WTC11 (cell line): Measurements from ENCODE around the gene VEGFC.

Experiments
- CREB1 ChIP-seq: sonication (generic); formaldehyde crosslinking; IDR thresholded peaks from 2 replicates; pipeline ENCODE4 v1.8.0; 2023; ENCODE audit warnings: mild to moderate bottlenecking, missing genetic modification reagents
- ESRRA ChIP-seq: sonication (generic); formaldehyde crosslinking; IDR thresholded peaks from 2 replicates; pipeline ENCODE4 v1.8.1; 2022; ENCODE audit warnings: mild to moderate bottlenecking, missing genetic modification reagents, borderline replicate concordance
- FOXP1 ChIP-seq: sonication (generic); formaldehyde crosslinking; IDR thresholded peaks from 2 replicates; pipeline ENCODE4 v1.8.0; 2022; ENCODE audit warnings: missing genetic modification reagents, mild to moderate bottlenecking, moderate library complexity, borderline replicate concordance
- GABPB1 ChIP-seq: sonication (generic); formaldehyde crosslinking; IDR thresholded peaks from 2 replicates; pipeline ENCODE4 v1.8.1; 2023; ENCODE audit warnings: mild to moderate bottlenecking, missing genetic modification reagents
- JUN ChIP-seq: sonication (generic); formaldehyde crosslinking; IDR thresholded peaks from 2 replicates; pipeline ENCODE4 v1.8.0; 2023; ENCODE audit warnings: mild to moderate bottlenecking, missing genetic modification reagents
- KAT7 ChIP-seq: sonication (generic); formaldehyde crosslinking; IDR thresholded peaks from 2 replicates; pipeline ENCODE4 v1.8.1; 2023; ENCODE audit warnings: missing genetic modification reagents, mild to moderate bottlenecking, borderline replicate concordance
- MYBL2 ChIP-seq: sonication (generic); formaldehyde crosslinking; IDR thresholded peaks from 2 replicates; pipeline ENCODE4 v1.8.1; 2023; ENCODE audit warnings: mild to moderate bottlenecking, moderate library complexity, missing genetic modification reagents
- SP1 ChIP-seq: sonication (generic); formaldehyde crosslinking; conservative IDR thresholded peaks from 2 replicates; pipeline ENCODE4 v1.8.1; 2022; ENCODE audit warnings: missing genetic modification reagents
- TF ChIP-seq, protein P1 (sequence below): fragments of 200-600 bp; IDR thresholded peaks from 2 replicates; pipeline ENCODE4 v1.8.0; 2022; ENCODE audit warnings: antibody characterized with exemption
- TF ChIP-seq, protein P2 (sequence below): sonication (generic); formaldehyde crosslinking; IDR thresholded peaks from 2 replicates; pipeline ENCODE4 v1.8.1; 2023; ENCODE audit warnings: mild to moderate bottlenecking, missing genetic modification reagents
- TF ChIP-seq, protein P3 (sequence below): sonication (generic); formaldehyde crosslinking; IDR thresholded peaks from 2 replicates; pipeline ENCODE4 v1.8.0; 2022; ENCODE audit warnings: mild to moderate bottlenecking, missing genetic modification reagents
- TF ChIP-seq, protein P4 (sequence below): sonication (generic); formaldehyde crosslinking; conservative IDR thresholded peaks from 2 replicates; pipeline ENCODE4 v1.8.1; 2023; ENCODE audit warnings: mild to moderate bottlenecking, low read depth, missing genetic modification reagents, moderate library complexity
- TF ChIP-seq, protein P5 (sequence below): sonication (generic); formaldehyde crosslinking; IDR thresholded peaks from 2 replicates; pipeline ENCODE4 v1.8.1; 2022; ENCODE audit warnings: mild to moderate bottlenecking, moderate library complexity, missing genetic modification reagents

DNA sequence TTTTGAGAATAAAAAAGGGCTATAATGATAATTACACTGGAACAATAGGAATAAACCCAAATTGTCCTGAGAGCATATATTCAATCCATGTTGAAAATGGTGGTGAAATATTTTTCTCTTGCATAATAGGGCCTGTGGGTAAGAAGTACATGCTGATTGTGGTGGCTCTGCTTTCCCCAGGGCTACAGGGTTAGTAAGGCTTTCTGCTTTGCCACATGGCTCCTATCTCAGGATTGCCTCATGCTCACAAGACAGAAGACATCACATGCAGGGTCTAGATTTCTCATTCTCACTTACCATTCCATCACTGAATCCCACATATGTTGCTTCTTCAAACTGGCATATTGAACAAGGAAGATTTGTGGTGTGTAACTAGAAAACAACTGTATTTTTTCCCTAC, 12.4 kb upstream of the VEGFC start:
- TF ChIP-seq, protein P1, sequence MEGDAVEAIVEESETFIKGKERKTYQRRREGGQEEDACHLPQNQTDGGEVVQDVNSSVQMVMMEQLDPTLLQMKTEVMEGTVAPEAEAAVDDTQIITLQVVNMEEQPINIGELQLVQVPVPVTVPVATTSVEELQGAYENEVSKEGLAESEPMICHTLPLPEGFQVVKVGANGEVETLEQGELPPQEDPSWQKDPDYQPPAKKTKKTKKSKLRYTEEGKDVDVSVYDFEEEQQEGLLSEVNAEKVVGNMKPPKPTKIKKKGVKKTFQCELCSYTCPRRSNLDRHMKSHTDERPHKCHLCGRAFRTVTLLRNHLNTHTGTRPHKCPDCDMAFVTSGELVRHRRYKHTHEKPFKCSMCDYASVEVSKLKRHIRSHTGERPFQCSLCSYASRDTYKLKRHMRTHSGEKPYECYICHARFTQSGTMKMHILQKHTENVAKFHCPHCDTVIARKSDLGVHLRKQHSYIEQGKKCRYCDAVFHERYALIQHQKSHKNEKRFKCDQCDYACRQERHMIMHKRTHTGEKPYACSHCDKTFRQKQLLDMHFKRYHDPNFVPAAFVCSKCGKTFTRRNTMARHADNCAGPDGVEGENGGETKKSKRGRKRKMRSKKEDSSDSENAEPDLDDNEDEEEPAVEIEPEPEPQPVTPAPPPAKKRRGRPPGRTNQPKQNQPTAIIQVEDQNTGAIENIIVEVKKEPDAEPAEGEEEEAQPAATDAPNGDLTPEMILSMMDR, result no peak
- TF ChIP-seq FOXP1, result no peak
- TF ChIP-seq, protein P2, sequence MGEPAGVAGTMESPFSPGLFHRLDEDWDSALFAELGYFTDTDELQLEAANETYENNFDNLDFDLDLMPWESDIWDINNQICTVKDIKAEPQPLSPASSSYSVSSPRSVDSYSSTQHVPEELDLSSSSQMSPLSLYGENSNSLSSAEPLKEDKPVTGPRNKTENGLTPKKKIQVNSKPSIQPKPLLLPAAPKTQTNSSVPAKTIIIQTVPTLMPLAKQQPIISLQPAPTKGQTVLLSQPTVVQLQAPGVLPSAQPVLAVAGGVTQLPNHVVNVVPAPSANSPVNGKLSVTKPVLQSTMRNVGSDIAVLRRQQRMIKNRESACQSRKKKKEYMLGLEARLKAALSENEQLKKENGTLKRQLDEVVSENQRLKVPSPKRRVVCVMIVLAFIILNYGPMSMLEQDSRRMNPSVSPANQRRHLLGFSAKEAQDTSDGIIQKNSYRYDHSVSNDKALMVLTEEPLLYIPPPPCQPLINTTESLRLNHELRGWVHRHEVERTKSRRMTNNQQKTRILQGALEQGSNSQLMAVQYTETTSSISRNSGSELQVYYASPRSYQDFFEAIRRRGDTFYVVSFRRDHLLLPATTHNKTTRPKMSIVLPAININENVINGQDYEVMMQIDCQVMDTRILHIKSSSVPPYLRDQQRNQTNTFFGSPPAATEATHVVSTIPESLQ (CRISPR knock-in tag), result no peak
- TF ChIP-seq JUN (CRISPR knock-in tag), result no peak
- no peak for TF ChIP-seq CREB1 (CRISPR knock-in tag)
- TF ChIP-seq, protein P3, sequence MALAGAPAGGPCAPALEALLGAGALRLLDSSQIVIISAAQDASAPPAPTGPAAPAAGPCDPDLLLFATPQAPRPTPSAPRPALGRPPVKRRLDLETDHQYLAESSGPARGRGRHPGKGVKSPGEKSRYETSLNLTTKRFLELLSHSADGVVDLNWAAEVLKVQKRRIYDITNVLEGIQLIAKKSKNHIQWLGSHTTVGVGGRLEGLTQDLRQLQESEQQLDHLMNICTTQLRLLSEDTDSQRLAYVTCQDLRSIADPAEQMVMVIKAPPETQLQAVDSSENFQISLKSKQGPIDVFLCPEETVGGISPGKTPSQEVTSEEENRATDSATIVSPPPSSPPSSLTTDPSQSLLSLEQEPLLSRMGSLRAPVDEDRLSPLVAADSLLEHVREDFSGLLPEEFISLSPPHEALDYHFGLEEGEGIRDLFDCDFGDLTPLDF (CRISPR knock-in tag), result no peak
- no peak for TF ChIP-seq ESRRA (CRISPR knock-in tag)
- no peak for TF ChIP-seq MYBL2
- TF ChIP-seq GABPB1 (CRISPR knock-in tag), result no peak
- no peak for TF ChIP-seq SP1 (CRISPR knock-in tag)
- TF ChIP-seq KAT7, result no peak
- TF ChIP-seq, protein P4, sequence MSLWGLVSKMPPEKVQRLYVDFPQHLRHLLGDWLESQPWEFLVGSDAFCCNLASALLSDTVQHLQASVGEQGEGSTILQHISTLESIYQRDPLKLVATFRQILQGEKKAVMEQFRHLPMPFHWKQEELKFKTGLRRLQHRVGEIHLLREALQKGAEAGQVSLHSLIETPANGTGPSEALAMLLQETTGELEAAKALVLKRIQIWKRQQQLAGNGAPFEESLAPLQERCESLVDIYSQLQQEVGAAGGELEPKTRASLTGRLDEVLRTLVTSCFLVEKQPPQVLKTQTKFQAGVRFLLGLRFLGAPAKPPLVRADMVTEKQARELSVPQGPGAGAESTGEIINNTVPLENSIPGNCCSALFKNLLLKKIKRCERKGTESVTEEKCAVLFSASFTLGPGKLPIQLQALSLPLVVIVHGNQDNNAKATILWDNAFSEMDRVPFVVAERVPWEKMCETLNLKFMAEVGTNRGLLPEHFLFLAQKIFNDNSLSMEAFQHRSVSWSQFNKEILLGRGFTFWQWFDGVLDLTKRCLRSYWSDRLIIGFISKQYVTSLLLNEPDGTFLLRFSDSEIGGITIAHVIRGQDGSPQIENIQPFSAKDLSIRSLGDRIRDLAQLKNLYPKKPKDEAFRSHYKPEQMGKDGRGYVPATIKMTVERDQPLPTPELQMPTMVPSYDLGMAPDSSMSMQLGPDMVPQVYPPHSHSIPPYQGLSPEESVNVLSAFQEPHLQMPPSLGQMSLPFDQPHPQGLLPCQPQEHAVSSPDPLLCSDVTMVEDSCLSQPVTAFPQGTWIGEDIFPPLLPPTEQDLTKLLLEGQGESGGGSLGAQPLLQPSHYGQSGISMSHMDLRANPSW (CRISPR knock-in tag), result no peak
- TF ChIP-seq, protein P5, sequence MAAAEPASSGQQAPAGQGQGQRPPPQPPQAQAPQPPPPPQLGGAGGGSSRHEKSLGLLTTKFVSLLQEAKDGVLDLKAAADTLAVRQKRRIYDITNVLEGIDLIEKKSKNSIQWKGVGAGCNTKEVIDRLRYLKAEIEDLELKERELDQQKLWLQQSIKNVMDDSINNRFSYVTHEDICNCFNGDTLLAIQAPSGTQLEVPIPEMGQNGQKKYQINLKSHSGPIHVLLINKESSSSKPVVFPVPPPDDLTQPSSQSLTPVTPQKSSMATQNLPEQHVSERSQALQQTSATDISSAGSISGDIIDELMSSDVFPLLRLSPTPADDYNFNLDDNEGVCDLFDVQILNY (CRISPR knock-in tag), result no peak
